Endothelial cell (in vitro differentiated cells): Measurements from ENCODE around the gene PRMT9. TPM values are rescaled to one million over a fixed set of nuclear protein-coding genes. Genes with fewer than 3 reads are reported as not detected.

Source experiments
- DNase-seq: peaks from one replicate; pipeline ENCODE4 v3.0.0; 2021; ENCODE audit warnings: low spot score
- H3K27ac Mint-ChIP-seq: one replicate; pipeline ENCODE4 v1.8.0; 2021; ENCODE audit warnings: mixed read lengths, inconsistent platforms; ENCODE audit not compliant: unreplicated experiment
- H3K27me3 Mint-ChIP-seq: one replicate; pipeline ENCODE4 v1.8.0; 2021; ENCODE audit warnings: mild to moderate bottlenecking, moderate library complexity, mixed read lengths, inconsistent platforms; ENCODE audit not compliant: unreplicated experiment
- H3K36me3 Mint-ChIP-seq: one replicate; pipeline ENCODE4 v1.8.0; 2021; ENCODE audit warnings: mild to moderate bottlenecking, low read depth, mixed read lengths, inconsistent platforms; ENCODE audit not compliant: unreplicated experiment
- H3K4me1 Mint-ChIP-seq: one replicate; pipeline ENCODE4 v1.8.0; 2021; ENCODE audit warnings: mild to moderate bottlenecking, mixed read lengths, inconsistent platforms; ENCODE audit not compliant: unreplicated experiment
- H3K4me3 Mint-ChIP-seq: one replicate; pipeline ENCODE4 v1.8.0; 2021; ENCODE audit warnings: mild to moderate bottlenecking, mixed read lengths, inconsistent platforms; ENCODE audit not compliant: unreplicated experiment
- H3K9me3 Mint-ChIP-seq: one replicate; pipeline ENCODE4 v1.8.0; 2021; ENCODE audit warnings: mixed read lengths, inconsistent platforms; ENCODE audit not compliant: unreplicated experiment
- CTCF ChIP-seq: fragments of 200-600 bp; sonication (generic); IDR thresholded peaks from one replicate; pipeline ENCODE4 v1.5.0; 2021; ENCODE audit warnings: antibody characterized with exemption; ENCODE audit not compliant: unreplicated experiment
- total RNA-seq: library from RNA; stranded (reverse); fragmentation: NEBNext Ultra II Directional; extraction: Animal tissue kit (Norgen Biotek cat#: 25700); gene quantifications from one replicate; pipeline ENCODE4 v1.2.1, GENCODE V29; 2021; ENCODE audit not compliant: unreplicated experiment

The PRMT9 gene
- total RNA-seq, 1 donor from 2014 or later = 8.3 TPM

- no peak for DNase-seq
- Mint-ChIP-seq H3K9me3 (no peaks in the 10 kb centered on the region), H3K4me3 (no peak overlapping the region), H3K27ac (no peak overlapping the region), H3K4me1 (no peaks in the 10 kb centered on the region), H3K27me3 (peaks cover 3% of the 10 kb centered on the region), H3K36me3 (peaks cover 3% of the 10 kb centered on the region)
- TF ChIP-seq CTCF = no peak
These were observed 5.0 kb downstream of the PRMT9 start for GRCh38 chr4:147678796-147679549.

GRCh38 chr4:147678106-147678505, 5.9 kb downstream of the PRMT9 start:
- DNase-seq = no peak
- Mint-ChIP-seq H3K4me1 (no peaks in the 10 kb centered on the region), H3K9me3 (no peaks in the 10 kb centered on the region), H3K4me3 (no peak overlapping the region), H3K27me3 (peaks cover 1% of the 10 kb centered on the region), H3K36me3 (peaks cover 3% of the 10 kb centered on the region), H3K27ac (no peak overlapping the region)
- no peak for TF ChIP-seq CTCF

GRCh38 chr4:147674496-147674895, 9.5 kb downstream of the PRMT9 start:
- Mint-ChIP-seq H3K9me3 (no peaks in the 10 kb centered on the region), H3K4me3 (no peak overlapping the region), H3K27me3 (no peaks in the 10 kb centered on the region), H3K4me1 (no peaks in the 10 kb centered on the region), H3K27ac (no peak overlapping the region), H3K36me3 (peaks cover 5% of the 10 kb centered on the region)
- DNase-seq = no peak
- no peak for TF ChIP-seq CTCF

GRCh38 chr4:147674073-147674472, 9.9 kb downstream of the PRMT9 start:
- Mint-ChIP-seq H3K36me3 (peaks cover 5% of the 10 kb centered on the region), H3K4me1 (no peaks in the 10 kb centered on the region), H3K4me3 (no peak overlapping the region), H3K27me3 (no peaks in the 10 kb centered on the region), H3K9me3 (no peaks in the 10 kb centered on the region), H3K27ac (no peak overlapping the region)
- no peak for TF ChIP-seq CTCF
- DNase-seq = no peak

GRCh38 chr4:147658501-147658900, 25.5 kb downstream of the PRMT9 start:
- H3K27ac Mint-ChIP-seq = no peak overlapping the region
- no peaks in the 10 kb centered on the region for H3K27me3 Mint-ChIP-seq
- TF ChIP-seq CTCF = no peak
- no peak for DNase-seq
- no peaks in the 10 kb centered on the region for H3K9me3 Mint-ChIP-seq
- H3K4me1 Mint-ChIP-seq = no peaks in the 10 kb centered on the region
- H3K36me3 Mint-ChIP-seq = peaks cover 3% of the 10 kb centered on the region
- H3K4me3 Mint-ChIP-seq = no peak overlapping the region
